Measurements from ENCODE around the gene STAC2.

DNA sequence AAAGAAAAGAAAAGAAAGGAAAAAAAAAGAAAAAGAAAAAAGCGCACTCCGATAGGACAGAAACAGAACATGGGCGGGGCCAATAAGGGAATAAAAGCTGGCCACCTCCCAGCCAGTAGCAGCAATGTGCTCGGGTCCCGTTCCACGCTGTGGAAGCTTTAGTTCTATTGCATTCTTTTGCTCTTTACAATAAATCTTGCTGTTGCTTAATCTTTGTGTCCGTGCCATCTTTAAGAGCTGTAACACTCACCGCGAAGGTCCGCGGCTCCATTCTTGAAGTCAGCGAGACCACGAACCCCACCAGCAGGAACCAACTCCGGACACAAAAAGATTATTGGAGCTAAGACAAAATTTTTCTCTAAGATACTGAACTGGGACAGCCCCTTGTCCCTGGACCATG is 56.6 kb downstream of the STAC2 start:
- TF ChIP-seq EZH2 (IDR thresholded peaks at IDR 0.05; ENCODE audit: insufficient read depth, poor library complexity, severe bottlenecking), result no peak
- no peak for TF ChIP-seq EZH2phosphoT487 (IDR thresholded peaks at IDR 0.05; ENCODE audit: insufficient read depth, low read depth)

All from GM23248 (cell line).